Subcutaneous adipose tissue (tissue), 4 donors: ENCODE data around the gene PTBP3. TPM values are rescaled to one million over a fixed set of nuclear protein-coding genes. Genes with fewer than 3 reads are reported as not detected.

Experiments
- CTCF ChIP-seq: fragments of 450-650 bp; IDR thresholded peaks from one replicate; pipeline ENCODE4 v1.5.1; 2016; ENCODE audit warnings: low read depth, mild to moderate bottlenecking, control low read depth, antibody characterized with exemption, moderate library complexity
- total RNA-seq, 4 donors: library from RNA; depleted of rRNA; stranded (reverse); fragments of >200 nt; gene quantifications; one replicate each; pipeline ENCODE4 v1.1.0, GENCODE V29; 2016

The PTBP3 gene
- total RNA-seq, 4 donors from 2014 or later = 27.3 to 51.8 (median 37.9) TPM

- TF ChIP-seq CTCF = no peak
These were observed 149.2 kb downstream of the PTBP3 start for GRCh38 chr9:112184221-112184620.

GRCh38 chr9:112180387-112180881, 153.0 kb downstream of the PTBP3 start:
- no peak for TF ChIP-seq CTCF

GRCh38 chr9:112179816-112180215, 153.6 kb downstream of the PTBP3 start:
- TF ChIP-seq CTCF = no peak

GRCh38 chr9:112176524-112176923, 156.9 kb downstream of the PTBP3 start:
- no peak for TF ChIP-seq CTCF

GRCh38 chr9:112175796-112176315, 157.6 kb downstream of the PTBP3 start:
- TF ChIP-seq CTCF = no peak

- TF ChIP-seq CTCF = no peak
These were observed 158.2 kb downstream of the PTBP3 start, which contains the start of gene SUSD1 for GRCh38 chr9:112174965-112175795. Gene SUSD1, minus strand, starts transcription at chr9:112175297. Its CDS starts 62 bp downstream, at chr9:112175235.

- no peak for TF ChIP-seq CTCF
These were observed 159.0 kb downstream of the PTBP3 start for GRCh38 chr9:112174222-112174964.
